Renal pelvis (tissue), 4 donors: ENCODE results near the gene ITGA7. TPM values are rescaled to one million over a fixed set of nuclear protein-coding genes. Genes with fewer than 3 reads are reported as not detected.
"Not testable (repeated sequence)": the region's sequence is repeated elsewhere in the genome, so short reads cannot be mapped to it uniquely, and the experiment has no call there.

Experiments used
- DNase-seq: peaks from one replicate; pipeline ENCODE4 v3.0.0-alpha.2; 2013
- polyA plus RNA-seq, 3 donors: library from polyadenylated mRNA; unstranded; fragments of 120-200 nt; gene quantifications; one replicate each; pipeline ENCODE4 v1.2.1, GENCODE V29; 2013; ENCODE audit not compliant: insufficient read length in 3 of 3

Gene ITGA7
- polyA plus RNA-seq, 3 donors = 38.2 to 43.3 (median 38.9) TPM

DNA sequence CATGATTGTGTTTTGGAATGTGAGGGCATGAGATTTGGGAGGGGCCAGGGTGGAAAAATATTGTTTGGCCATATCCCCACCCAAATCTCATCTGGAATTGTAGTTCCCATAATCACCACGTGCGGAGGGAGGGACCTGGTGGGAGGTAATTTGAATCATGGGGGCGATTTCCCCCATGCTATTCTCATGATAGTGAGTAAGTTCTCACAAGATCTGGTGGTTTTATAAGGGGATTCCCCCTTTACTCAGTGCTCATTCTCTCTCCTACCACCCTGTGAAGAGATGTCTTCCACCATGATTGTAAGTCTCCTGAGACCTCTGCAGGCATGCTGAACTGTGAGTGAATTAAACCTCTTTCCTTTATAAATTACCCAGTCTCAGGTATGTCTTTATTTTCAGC, 55.4 kb downstream of the ITGA7 start:
- DNase-seq = no peak

DNA sequence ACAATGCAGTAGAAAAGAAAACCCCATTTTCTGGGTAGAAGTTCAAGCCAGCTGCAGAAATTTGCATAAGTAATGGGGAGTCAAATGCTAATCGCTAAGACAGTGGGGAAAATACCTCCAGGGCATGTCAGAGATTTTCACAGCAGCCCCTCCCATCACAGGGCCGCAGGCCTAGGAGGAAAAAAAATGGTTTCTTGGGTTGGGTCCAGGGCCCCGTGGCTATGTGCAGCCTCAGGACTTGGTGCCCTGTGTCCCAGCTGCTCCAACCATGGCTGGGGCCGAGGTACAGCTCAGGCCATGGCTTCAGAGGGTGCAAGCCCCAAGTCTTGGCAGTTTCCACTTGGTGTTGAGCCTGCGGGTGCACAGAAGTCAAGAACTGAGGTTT, 56.4 kb downstream of the ITGA7 start:
- DNase-seq = no peak

DNA sequence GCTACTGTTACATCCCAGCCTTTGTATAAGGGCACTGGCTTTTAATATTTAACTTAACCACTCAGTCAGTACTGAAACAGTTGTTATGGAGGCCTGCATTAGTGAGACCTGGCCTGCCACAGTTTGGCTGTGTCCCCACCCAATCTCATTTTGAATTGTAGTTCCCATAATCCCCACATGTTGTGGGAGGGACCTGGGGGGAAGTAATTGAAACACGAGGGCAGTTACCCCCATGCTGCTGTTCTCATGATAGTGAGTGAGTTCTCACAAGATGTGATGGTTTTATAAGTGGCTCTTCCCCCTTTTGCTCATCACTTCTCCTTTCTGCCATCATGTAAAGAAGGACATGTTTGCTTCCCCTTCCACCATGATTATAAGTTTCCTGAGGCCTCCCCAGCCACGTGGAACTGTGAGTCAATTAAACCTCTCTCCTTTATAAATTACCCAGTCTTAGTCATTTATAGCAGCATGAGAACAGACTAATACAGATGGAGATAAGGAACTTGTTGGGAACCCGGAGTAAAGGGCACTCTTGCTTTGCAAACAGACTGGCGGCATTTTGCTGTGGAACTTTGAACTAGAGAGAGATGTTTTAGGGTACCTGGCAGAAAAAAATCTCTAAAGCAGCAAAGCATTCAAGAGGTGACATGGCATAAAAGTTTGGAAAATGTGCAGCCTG, 56.9 kb downstream of the ITGA7 start:
- not testable (repeated sequence) for DNase-seq

DNA sequence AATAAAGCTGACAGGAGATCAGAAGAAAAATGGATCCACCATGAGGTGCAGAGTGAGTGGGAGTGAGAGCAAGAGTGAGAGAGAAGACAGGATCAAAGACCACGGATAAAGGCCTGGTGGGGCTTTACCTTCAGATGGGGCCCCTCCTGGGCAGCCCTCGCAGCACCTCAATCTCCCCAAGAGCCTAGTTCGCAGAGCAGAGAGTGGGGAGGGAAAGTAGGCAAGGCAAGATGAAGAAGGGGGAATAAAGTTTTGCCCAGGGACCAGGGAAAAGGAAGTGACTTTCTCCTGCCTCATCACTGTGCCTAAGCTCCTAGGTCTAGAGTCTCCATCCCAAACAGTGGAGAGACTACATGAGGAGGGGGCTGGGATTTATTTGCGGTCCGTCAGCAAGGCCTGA, 60.7 kb downstream of the ITGA7 start:
- DNase-seq = no peak

DNA sequence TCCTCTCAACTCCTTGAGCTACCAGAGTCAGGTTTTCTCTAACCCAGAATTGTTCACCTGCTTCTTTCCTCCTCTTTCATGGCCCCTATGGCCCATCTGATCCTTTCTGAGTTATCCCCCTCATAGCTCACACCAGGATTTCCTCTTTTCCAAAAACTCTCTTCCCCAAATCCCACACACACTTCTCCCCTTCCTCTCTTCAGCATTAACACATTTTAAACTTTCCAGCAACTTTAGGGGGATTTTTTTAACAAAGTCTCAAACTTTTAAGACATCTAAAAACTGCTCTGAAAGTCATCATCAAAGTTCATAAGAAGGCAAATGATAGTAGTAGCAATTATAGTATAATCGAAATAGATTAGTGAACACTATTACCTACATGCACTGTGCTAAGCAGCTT, 63.1 kb downstream of the ITGA7 start:
- no peak for DNase-seq

DNA sequence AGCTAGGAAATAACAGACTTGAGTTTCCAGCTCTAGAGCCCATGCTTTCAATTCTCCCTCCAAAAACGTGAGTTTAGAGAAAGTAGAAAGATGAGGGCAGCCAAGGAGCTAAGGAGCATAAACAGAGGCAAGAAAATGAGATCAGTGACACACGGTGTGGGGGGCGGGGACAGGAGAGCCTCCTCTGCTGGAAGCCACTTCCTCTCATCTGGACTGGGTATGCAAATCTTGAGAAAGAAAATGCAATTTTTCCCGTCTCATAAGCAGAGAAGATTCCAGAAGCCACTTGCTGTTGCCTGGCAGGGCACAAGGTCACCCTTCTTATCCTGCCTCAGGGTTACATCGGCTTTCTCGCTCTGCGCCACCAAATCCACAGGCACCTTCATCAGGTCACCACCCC, 65.0 kb downstream of the ITGA7 start:
- DNase-seq = no peak

DNA sequence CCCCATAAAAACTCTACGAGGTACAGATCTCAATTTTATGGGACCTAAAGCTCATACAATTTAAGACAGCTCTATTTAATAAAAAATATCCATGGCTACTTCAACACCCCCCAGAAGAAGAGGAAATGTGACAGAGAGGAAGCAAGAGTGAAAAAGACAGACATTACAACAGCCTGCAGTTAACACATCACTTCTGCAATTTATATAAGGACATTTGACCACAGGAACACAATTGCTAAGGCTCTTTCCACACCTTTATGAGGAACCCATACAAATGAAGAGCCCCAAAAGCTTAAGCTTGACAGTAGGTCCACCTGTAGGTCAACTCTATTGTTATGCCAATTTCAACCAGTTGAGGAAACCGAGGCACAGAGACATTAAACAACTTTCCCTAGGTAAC, 65.4 kb downstream of the ITGA7 start:
- DNase-seq = no peak

DNA sequence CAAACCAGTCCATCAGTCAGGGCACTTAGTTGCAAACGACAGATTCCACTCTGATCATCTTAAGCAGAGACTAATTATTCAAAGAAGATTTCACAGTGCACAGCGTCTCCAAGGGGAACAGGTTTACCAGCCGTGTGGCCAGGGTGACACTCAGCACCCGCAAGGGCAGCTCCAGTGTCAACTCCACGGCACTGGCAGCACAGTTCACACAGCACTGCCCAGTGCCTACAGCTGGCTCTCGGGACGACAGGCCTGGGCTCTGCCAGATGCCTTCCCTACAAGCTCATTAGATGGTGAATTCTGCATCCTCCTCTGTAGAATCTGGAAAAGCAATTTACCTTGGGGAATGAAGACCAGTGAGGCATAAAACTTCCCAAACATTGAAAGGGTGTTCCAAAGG, 66.1 kb downstream of the ITGA7 start:
- DNase-seq = no peak

DNA sequence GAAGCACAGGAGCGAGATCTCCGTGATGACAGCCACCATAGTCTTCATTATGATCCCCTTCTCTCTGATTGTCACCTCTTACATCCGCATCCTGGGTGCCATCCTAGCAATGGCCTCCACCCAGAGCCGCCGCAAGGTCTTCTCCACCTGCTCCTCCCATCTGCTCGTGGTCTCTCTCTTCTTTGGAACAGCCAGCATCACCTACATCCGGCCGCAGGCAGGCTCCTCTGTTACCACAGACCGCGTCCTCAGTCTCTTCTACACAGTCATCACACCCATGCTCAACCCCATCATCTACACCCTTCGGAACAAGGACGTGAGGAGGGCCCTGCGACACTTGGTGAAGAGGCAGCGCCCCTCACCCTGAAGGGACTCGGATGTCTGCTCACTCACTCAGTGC, 70.2 kb downstream of the ITGA7 start:
- DNase-seq = no peak

DNA sequence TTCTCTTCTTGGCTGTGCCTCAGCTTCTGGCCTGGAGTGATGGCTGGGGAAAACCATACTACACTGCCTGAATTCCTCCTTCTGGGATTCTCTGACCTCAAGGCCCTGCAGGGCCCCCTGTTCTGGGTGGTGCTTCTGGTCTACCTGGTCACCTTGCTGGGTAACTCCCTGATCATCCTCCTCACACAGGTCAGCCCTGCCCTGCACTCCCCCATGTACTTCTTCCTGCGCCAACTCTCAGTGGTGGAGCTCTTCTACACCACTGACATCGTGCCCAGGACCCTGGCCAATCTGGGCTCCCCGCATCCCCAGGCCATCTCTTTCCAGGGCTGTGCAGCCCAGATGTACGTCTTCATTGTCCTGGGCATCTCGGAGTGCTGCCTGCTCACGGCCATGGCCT, 70.9 kb downstream of the ITGA7 start, which contains the start of gene OR10P1:
OR10P1 (plus strand) TSS at position 40 of the 400 bp plus-strand sequence; CDS start at position 40, 0 bp downstream.
- DNase-seq = no peak

DNA sequence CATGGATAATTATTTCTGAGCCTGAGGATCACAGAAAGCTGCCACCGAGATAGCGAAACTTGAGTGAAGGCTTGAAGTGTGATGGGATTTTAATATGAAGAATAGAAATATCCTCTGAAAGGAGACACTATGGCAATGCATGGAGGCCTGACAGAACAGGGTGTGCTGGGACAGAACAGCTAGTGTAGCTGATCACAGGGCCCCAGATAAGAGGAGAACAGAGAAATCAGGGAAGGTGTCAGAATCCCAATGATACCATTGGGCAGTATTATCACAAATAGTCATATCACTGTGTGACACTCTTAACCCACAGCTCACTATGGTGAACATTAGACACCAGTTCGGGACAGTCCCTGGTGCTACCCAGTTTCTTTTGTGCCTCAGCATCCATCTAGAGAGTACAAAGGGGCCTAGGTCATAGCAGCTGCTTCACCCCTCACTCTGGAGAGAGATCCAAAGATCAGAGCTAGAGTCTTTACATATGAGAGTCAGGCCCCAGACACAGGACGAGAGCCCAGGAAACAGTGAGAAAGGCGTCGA, 71.5 kb downstream of the ITGA7 start:
- DNase-seq = no peak

Other genes starting within 250 kb of the ITGA7 start
- not detected for gene OR6C70, start 237.8 kb downstream of the ITGA7 start, polyA plus RNA-seq
- gene OR6C68, start 215.5 kb downstream of the ITGA7 start, polyA plus RNA-seq = not detected
- gene OR6C4, start 158.3 kb downstream of the ITGA7 start, polyA plus RNA-seq = under 1 TPM in 1 of 3 donors, not detected in 2; 0.04 TPM
- gene OR2AP1, start 135.4 kb downstream of the ITGA7 start, polyA plus RNA-seq = not detected
- gene OR10P1, start 71.0 kb downstream of the ITGA7 start, polyA plus RNA-seq = not detected
- gene BLOC1S1, start 8.1 kb upstream of the ITGA7 start, polyA plus RNA-seq = 100 to 1,000 TPM; 114 to 141 (median 120) TPM
- 10 to 100 TPM; 22.2 to 41.6 (median 41.4) TPM for gene RDH5, start 12.5 kb upstream of the ITGA7 start, polyA plus RNA-seq
- gene CD63, start 21.1 kb upstream of the ITGA7 start, polyA plus RNA-seq = 100 to 1,000 TPM; 637 to 739 (median 680) TPM
- gene GDF11, start 35.2 kb upstream of the ITGA7 start, polyA plus RNA-seq = 10 to 100 TPM; 21.3 to 24.6 (median 23.9) TPM
- gene SARNP, start 109.8 kb upstream of the ITGA7 start, polyA plus RNA-seq = 100 to 1,000 TPM; 105 to 132 (median 112) TPM
- 10 to 100 TPM; 30.2 to 36.3 (median 34.8) TPM for gene ORMDL2, start 110.1 kb upstream of the ITGA7 start, polyA plus RNA-seq
- 10 to 100 TPM; 44.8 to 46.9 (median 45.3) TPM for gene DNAJC14, start 121.7 kb upstream of the ITGA7 start, polyA plus RNA-seq
- 1 to 10 TPM in 1 of 3 donors, under 1 TPM in 2; 0.61 to 1.2 (median 0.77) TPM for gene MMP19, start 135.0 kb upstream of the ITGA7 start, polyA plus RNA-seq
- gene PYM1, start 220.0 kb upstream of the ITGA7 start, polyA plus RNA-seq = 10 to 100 TPM; 33.2 to 41.1 (median 36.7) TPM
- 10 to 100 TPM; 17.7 to 26.1 (median 17.7) TPM for gene DGKA, start 223.3 kb upstream of the ITGA7 start, polyA plus RNA-seq